Activated T-cell treated with anti-CD3 and anti-CD28 coated beads, Interleukin-2, amount 50 U/mL, for 48 hours (primary cell): Measurements from ENCODE around the gene DLGAP1.

Experiments
- DNase-seq, 2 experiments: peaks; one replicate each; pipeline ENCODE4 v3.0.0-alpha.2; 2020

DLGAP1 gene

DNA sequence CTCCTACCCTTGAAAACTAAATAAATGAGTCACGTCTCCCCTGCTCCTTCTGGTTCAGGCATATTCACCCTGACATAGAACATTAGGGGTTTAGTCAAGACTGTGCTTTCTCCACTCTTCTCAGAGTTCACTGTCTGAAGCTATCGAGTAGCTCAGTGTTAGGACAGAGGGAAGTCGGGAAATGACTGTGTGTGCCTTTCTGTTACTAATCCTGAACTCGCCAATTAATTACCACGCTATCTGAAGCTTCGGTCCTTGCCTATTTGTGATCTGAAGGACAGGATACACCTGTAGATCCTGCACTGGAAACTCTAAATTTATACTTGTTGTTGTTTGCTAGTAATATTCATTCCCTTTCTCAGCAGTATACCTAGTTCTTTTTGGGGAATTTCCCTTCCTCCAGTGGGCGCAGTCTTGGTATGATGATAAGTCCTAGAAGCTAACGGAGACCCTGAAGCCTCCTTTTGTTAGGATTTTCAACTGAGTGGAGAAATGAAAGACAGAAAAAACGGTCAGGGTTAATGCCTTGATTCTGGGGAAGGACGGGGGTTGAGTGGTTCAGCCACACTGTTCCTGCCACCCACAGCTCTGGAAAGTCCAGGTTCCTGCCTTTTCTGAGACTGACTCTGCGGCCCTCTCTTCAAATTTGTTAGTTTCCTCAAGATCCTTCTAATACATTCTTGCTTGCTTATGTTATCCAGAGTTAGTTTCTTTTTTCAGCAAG is 218.0 kb downstream of the DLGAP1 start:
- no peak for DNase-seq

- no peak for DNase-seq
These were observed 221.6 kb downstream of the DLGAP1 start for GRCh38 chr18:4233468-4233867.

DNA sequence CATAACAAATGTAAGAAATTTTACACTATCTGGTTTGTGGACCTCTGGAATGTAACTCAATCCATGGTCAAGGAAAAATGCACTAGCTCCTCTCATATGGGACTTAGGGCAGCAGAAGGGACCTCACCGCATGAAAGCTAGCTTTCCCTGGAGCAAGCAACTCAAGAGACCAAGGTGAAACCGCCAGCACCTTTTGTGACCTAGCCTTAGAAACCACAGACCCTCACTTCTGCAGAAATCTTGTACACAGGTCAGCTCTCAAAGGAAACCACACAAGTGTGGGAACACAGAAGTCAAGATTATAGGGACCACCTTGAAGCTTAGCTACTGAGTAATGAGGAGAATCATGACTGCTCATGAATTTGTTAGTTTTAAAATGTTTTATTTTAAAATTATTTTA is 222.5 kb downstream of the DLGAP1 start:
- DNase-seq, result no peak

DNA sequence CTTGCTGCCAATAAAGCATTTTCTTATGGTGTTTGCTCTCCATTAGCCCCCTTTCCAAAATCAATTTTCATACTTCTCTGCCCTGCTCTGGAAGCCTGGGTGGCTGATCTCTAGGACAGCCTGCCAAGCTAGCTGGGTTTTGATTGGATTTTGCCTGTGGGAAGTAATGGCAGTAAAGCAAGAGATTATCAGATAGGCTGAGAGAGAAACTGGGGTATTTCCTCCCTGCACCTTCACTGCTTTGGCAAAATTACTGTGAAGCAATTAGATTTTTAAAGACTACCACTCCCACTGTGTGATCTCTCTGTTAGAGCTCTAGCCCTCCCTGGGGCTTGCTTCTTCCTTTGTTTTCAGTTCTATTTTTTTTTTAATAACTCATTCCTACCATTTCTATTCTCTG is 223.8 kb downstream of the DLGAP1 start:
- no peak for DNase-seq

- no peak for DNase-seq
These were observed 224.5 kb downstream of the DLGAP1 start for GRCh38 chr18:4230450-4231168.

DNA sequence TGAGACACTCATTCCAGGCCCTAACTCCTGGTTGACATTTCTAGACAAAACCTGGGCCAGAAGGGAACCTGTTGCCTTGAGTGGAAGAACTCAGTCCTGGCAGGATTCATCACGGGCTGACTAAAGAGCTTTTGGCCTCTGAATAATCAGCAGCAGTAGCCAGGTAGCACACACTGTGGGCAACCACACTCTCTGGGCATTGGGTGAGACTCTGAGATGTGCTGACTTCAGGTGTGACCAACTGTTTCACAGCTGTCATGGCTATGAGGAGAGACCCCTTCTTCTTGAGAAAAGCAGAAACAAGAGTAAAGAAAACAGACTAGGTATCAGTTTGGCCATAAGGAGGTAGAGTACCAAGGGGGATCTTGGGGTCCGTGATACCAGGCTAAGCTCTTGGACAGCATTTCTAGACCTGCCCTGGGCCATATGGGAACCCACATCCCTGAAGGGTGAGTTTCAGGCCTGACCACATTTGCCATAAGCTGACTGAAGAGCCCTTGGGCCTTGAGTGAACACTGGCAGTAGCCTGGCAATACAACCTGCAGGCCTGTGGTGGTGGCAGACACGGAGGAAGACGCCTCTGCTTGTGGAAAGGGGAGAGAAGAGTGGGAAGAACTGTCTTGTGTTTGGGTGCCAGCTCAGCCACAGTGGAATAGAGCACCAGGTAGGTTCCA is 230.9 kb downstream of the DLGAP1 start:
- DNase-seq, result no peak

DNA sequence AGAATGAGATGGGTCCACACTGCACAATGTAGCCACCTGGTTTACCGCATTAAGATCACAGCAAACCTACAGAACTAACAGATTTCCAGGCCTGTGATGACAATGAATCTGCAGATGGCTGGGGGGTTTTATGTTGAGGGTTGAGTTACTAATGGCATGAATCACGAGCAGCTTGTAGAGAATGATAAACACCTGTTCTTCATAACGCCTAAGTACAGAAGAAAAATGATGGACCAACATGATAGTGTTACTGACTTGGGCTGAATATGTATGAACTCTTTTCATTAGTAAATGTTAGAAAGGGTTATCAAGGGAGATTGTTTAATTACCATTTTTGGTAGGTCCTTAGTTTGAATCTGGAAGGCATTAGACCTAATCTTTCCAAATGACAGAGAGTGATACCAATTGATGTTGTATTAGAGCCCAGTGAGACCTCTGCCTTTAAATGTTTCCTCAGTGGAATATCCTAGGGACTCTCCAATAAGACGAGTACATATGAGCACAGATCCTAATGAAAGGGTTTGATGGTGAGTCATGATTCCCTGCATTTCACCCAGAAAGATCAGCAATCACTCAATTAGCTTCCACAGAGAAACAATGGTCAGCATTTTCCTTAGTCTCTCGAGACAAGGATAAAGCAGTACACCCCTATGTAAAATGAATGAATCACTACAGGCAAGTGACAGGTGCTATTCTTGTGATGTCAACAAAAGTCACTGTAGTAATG is 243.8 kb downstream of the DLGAP1 start:
- no peak for DNase-seq

DNA sequence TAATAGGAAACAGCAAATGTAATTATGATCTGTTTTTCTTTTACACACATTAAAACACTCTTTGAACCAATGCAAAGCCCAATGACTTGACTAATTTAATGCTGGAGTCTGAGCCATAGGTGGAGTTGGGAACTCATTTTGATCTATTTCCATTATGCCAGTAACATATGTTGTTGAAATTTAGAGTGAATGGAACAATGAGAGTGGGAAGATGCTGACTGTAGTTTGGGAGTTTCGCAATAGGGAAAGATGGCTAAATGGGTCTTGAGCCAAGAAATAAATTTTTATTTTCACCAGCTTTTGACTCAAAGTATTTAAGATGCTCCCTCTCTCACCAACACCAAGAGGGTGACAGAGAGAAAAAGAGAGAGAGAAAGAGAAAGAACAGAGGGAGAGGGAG is 246.7 kb downstream of the DLGAP1 start:
- no peak for DNase-seq

DNA sequence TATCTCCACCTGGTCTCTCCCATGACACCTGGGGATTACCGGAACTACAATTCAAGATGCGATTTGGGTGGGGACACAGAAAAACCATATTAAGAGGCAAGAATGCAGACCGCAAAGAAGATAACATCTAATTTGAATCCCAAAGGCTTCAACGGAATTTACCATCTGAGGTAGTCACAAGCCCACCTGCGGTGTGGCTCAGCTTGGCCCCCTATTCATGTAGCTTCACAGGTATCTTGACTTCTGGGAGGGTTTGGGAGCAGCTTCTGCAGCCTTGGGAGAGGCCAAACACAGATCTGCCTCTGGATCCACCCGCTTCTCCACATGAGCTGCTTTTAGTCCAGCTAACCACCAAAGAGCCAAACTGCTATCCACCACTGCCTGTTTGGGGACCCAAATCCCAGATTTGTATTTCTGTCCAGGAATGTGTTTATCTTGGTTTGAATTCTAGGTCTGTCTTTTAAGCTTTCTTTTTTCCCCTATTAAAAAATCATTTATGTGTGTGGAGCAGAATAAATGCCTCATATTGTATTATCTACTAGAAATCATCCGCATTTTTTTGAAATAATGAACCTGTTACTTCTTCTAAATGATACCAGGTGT is 247.6 kb downstream of the DLGAP1 start:
- DNase-seq, result no peak

- no peak for DNase-seq
These were observed 250.7 kb downstream of the DLGAP1 start for GRCh38 chr18:4204438-4204720.

- DNase-seq, result no peak
These were observed 251.3 kb downstream of the DLGAP1 start for GRCh38 chr18:4203568-4204437.

DNA sequence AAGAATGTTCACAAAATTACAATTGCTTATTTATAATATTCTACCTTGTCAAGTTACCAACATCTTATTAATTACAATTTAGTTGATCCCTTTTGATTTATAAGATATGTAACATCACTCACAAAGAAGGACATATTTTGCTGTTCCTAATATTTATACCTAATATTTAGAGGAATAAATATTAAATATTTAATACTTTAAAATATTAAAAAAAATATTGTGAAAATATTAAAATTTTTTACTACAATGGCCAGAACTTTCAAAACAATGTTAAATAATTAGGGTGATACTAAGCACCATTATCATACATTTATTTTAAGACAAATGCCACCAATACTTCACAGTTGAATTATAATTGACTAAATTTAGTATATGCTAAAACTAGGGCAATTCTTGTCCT is 254.7 kb downstream of the DLGAP1 start:
- no peak for DNase-seq

DNA sequence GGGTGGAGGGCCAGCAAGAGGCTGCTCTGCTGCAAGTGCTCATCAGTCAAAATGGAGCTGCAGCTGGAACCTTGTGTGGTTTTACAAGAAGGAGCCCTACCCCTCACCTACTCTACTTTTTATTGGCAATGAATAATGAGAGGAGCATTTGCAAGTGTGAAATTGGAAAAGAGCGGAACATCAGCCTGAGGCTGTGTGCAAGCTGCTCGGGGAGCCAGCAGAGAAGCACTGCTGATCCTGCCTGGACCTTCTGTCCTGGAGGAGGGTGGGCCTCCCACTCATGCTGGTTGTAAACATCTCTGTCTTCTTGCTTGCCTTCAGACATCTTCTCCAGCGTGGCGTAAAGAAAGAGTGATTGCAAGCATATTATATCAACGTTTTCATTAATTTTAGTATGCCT is 256.2 kb downstream of the DLGAP1 start:
- no peak for DNase-seq

DNA sequence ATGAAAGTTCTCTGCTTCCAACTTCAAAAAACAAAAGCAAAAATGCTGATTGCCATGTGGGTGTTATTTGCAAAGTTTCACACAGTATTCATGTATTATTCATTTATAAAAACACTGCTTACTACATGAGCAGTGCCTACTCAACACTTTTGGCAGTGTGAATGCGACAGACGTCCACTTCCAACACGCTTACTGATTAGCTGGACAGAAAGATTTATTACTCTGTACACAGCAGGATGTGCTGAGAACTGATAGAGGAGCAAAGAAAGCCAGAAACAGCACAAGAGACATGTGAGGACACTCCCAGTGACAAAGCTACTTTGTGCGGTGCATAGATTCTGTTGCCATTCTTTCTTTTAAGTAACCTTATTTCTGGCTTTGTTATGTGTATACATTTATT is 258.8 kb downstream of the DLGAP1 start:
- no peak for DNase-seq

- no peak for DNase-seq
These were observed 262.0 kb downstream of the DLGAP1 start for GRCh38 chr18:4193086-4193485.

DNA sequence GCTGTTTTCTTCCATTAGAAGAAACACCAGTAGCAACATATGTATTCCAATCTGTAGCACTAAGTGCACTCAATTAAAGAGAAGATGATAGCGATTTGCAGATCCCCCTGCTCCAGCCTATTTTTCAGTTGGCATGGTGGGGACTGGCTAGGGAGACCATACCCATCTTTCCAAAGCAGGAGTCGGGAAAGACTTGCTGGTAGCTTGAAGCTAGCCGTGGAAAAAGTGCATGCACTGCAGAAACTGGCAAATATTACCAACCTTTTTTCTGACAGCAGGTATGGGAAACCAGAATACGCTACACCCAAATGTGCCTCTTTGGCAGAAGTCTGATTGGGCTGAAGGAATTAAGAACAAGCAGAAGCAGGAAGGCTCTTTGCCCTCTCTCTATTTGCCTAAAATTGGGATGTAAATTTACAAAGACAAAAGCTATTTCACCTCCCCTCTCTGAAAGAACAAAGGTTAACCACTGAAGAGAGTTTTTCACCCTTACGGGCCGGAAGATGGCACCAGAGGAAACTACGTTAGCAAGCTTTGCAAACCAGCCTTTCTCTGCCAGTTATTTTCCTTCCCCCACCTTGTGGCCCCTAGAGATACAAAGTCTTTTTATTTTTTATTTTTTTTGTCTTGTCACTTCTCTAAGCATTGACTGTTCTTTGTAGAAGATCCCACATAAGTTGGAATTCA is 273.1 kb downstream of the DLGAP1 start:
- DNase-seq, result no peak

DNA sequence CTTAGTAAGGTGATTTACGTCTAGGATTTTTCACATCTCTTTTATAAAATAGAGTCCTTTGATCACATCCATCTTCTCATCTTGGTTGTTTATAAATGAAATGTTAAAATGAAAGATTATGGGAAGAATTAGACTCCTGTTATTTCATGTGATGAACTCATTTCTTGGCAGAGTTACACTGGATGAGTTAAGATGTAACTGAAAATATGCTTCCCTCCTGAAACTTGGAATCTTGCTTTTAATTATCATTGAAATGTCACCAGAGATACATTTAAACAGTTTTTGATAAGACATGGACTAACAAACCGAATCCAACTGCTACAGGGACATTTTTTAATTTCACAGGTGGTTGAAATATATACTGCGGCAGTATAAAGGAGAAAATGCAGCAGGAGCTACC is 274.0 kb downstream of the DLGAP1 start:
- no peak for DNase-seq

DNA sequence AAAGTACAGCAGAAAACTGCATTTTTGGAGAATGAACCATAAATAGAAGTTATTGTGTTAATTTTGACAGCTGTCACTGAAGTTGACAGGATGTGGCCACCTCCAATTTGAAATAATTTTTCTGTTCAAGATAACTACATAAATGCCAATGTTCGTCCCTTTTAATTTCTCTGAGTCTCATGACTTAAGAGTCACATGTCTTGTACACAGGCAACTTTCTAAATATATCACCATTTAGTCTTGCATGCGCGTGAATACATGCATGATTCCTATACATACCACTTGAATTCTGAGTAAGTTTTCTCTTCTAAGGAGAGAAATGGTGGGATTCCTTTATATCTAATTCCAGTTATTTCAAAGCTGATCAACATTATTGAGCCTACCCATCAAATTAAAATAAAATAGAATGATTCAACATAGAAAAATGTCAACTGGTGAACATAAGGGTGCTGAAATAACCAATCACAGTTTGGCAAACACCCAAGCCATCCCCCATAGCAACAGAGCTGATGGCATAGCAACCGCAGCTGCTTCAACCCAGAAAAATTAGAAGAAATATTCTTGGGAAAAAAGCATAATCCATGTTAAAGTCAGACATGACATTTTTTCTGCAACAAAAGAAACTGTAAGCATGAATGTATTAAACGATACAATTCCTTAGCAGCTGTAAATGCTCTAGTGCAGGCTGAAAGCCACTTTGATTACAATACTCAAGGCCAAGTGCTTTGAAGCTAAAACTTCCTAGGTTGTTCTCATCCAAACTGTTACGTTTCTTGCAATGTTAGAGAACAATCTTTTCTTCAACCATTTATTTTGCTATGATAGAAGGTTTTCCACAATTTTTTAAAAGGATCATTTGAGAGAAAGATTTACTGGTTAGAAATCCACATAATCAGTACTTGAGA is 282.7 kb downstream of the DLGAP1 start:
- no peak for DNase-seq

GRCh38 chr18:4157352-4157751 is 297.8 kb downstream of the DLGAP1 start:
- DNase-seq, result no peak

- no peak for DNase-seq
These were observed 308.3 kb downstream of the DLGAP1 start for GRCh38 chr18:4146797-4147196.

- DNase-seq, result no peak
These were observed 310.9 kb downstream of the DLGAP1 start for GRCh38 chr18:4144201-4144600.
